Upper lobe of left lung (tissue), 4 donors: ENCODE results near the gene GNAZ.

Experiments used
- CTCF ChIP-seq, 6 experiments: fragments of 450-650 bp in 4 of 6; fragments of 200-600 bp in 2 of 6; sonication (generic) in 2 of 6; IDR thresholded peaks; one replicate each; pipeline ENCODE4 v1.5.1; 2016 to 2019; ENCODE audit warnings: antibody characterized with exemption in 6 of 6
- POLR2AphosphoS5 ChIP-seq, 2 donors: sonication (generic); formaldehyde crosslinking; IDR thresholded peaks; one replicate each; pipeline ENCODE4 v1.5.1; 2017; ENCODE audit warnings: antibody characterized with exemption in 2 of 2

DNA sequence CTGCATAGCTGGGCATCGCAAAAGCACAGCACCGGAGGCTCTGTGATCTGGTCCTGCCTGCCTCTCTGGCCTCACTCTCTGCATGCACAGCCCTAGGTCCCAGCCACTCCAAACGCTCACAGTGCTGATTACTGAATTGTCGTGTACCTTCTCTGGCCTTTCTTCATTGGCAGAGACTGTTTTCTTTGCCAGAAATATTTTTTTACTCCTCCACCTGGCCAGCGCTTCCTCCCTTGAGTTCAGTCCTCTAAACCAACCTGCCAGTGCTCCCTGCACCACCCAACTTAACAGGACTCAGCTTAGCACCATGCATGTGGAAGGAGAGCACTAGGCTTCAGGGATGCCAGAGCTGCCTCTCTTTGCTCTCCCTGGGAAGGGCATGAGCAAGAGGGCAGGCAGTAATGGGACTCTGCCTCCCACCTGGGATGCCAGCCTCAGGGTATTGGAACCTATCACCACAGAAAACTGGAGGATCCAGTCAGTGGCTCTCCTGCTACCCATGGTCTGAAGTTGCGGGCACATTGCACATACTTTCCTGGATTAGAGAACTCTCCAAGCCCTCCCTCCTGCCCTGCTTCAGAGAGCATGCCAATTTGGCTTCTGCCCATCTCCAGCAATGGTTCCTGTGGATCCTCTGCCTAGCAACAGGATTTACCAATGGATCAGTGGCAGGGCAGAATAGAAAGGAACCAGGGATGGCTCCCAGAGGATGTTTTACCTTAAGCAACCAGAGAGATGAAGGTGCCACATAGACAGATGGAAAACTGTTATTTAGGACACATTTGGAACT is 37.0 kb upstream of the GNAZ start:
- TF ChIP-seq CTCF (IDR thresholded peaks at IDR 0.05) = no peak
- no peak for TF ChIP-seq POLR2AphosphoS5 (IDR thresholded peaks at IDR 0.05)
